Stimulated activated CD4-positive, alpha-beta T cell treated with anti-CD3 and anti-CD28 coated beads, Interleukin-1b, Interleukin-23, amount 100 ng/mL, for 1 hour (primary cell): ENCODE results near the gene TTYH1.

Experiments used
- DNase-seq, 2 donors: peaks; one replicate each; pipeline ENCODE4 v3.0.0-alpha.2; 2020; ENCODE audit warnings: low read depth in 2 of 2

TTYH1 gene

GRCh38 chr19:54477650-54478049 is 62.4 kb downstream of the TTYH1 start:
- DNase-seq, result no peak

GRCh38 chr19:54478677-54479266 is 63.5 kb downstream of the TTYH1 start:
- no peak for DNase-seq

- DNase-seq, result no peak
These were observed 64.8 kb downstream of the TTYH1 start for GRCh38 chr19:54480051-54480450.

GRCh38 chr19:54481326-54481930 is 66.2 kb downstream of the TTYH1 start:
- no peak for DNase-seq

- no peak for DNase-seq
These were observed 67.6 kb downstream of the TTYH1 start for GRCh38 chr19:54482889-54483288.

- DNase-seq, result no peak
These were observed 69.2 kb downstream of the TTYH1 start for GRCh38 chr19:54484451-54484850.

- DNase-seq, result no peak
These were observed 70.6 kb downstream of the TTYH1 start for GRCh38 chr19:54485851-54486250.
